Frontal cortex (tissue), 4 donors: Measurements from ENCODE around the gene HEATR5A. TPM values are rescaled to one million over a fixed set of nuclear protein-coding genes. Genes with fewer than 3 reads are reported as not detected.
"Not testable (repeated sequence)": the region's sequence is repeated elsewhere in the genome, so short reads cannot be mapped to it uniquely, and the experiment has no call there.

Experiments used
- DNase-seq, 2 donors: peaks; one replicate each; pipeline ENCODE4 v3.0.0; 2012; ENCODE audit warnings: low spot score in 2 of 2
- FAIRE-seq: peaks from 2 replicates; lab custom pipeline; 2012; peaks lifted over from hg19 to GRCh38; lab: Jason Lieb, UNC
- small RNA-seq: library from RNA; depleted of rRNA; stranded (forward); fragments of <200 nt; gene quantifications from one replicate; pipeline ENCODE3, GENCODE V24; 2014
- total RNA-seq: library from RNA; depleted of rRNA; stranded (reverse); fragments of >200 nt; gene quantifications from one replicate; pipeline ENCODE4 v1.2.3, GENCODE V29; 2014
- donor health status: control.
- donor health status: control.
- donor health status: control.

Gene HEATR5A
- total RNA-seq, 1 donor from 2014 or later, result 26.9 TPM

GRCh38 chr14:31243860-31244259, 176.5 kb downstream of the HEATR5A start:
- DNase-seq, result no peak
- no peak for FAIRE-seq

- DNase-seq, FAIRE-seq: not testable (repeated sequence)
Observed at GRCh38 chr14:31242161-31242940, 178.0 kb downstream of the HEATR5A start.

Small RNA genes lying within 50 kb of the gene (small RNA-seq; reads per million reads assigned to genes)
- gene RF00019, result not detected

Other genes with a start within 250 kb of the HEATR5A start
- gene HECTD1, start 212.8 kb downstream of the HEATR5A start, total RNA-seq, result 459 TPM
- 67.3 TPM for gene DTD2, start 37.0 kb upstream of the HEATR5A start, total RNA-seq
- not detected for gene GPR33, start 67.5 kb upstream of the HEATR5A start, total RNA-seq
- 15.1 TPM for gene NUBPL, start 140.9 kb upstream of the HEATR5A start, total RNA-seq